ENCODE measurements around the gene ABTB1. TPM values are rescaled to one million over a fixed set of nuclear protein-coding genes. Genes with fewer than 3 reads are reported as not detected.

The ABTB1 gene
- total and polyA plus RNA-seq, 9 of the 15 experiments (the other 6 are each of a cell fraction or from before 2014, with no cell fraction given): 0.04 to 2.3 (median 0.55) TPM; not detected in 1

GRCh38 chr3:127729556-127730056 is 56.9 kb downstream of the ABTB1 start (continued):
- TF ChIP-seq BACH1 (tag; IDR thresholded peaks at IDR 0.05) (0 out of 2 replicates have a peak, but pooled peaks have one; percentile 23), FOXA3 (CRISPR knock-in tag; conservative IDR thresholded peaks at IDR 0.05 in 1 of 2, IDR thresholded peaks at IDR 0.05 in 1 of 2) (no peak), JUNB (CRISPR knock-in tag; conservative IDR thresholded peaks at IDR 0.05) (no peak), NR4A1 (CRISPR knock-in tag; IDR thresholded peaks at IDR 0.05) (no peak), NR4A1 (tag; IDR thresholded peaks at IDR 0.05) (no peak), STAT6 (CRISPR knock-in tag; IDR thresholded peaks at IDR 0.05) (no peak), ZNF24 (IDR thresholded peaks at IDR 0.05) (peak; percentile 92), MAFG (tag; conservative IDR thresholded peaks at IDR 0.05) (peak; percentile 91)

GRCh38 chr3:127730171-127730570 is 57.4 kb downstream of the ABTB1 start:
- TF ChIP-seq PKNOX1 (IDR thresholded peaks at IDR 0.05) (no peak), NCOA2 (IDR thresholded peaks at IDR 0.05; ENCODE audit: partially characterized antibody in 2 of 2) (no peak)
- no peak for FAIRE-seq
- Histone ChIP-seq H3K36me3 (ENCODE audit: control insufficient read depth, insufficient read depth, low read length) (no peaks in the 10 kb centered on the region), H4K20me1 (replicated peaks; ENCODE audit: control insufficient read depth, insufficient read depth, low read length) (no peaks in the 10 kb centered on the region), H3K79me2 (ENCODE audit: control insufficient read depth, insufficient read depth, low read length) (no peaks in the 10 kb centered on the region), H3K9ac (ENCODE audit: insufficient read depth in 1 of 2, low read depth in 2 of 2, low read length in 2 of 2) (no peak overlapping the region), H3K4me1 (replicated peaks in 1 of 2; ENCODE audit: control insufficient read depth in 2 of 2, insufficient read depth in 2 of 2, low read length in 2 of 2) (peaks cover 13 to 28% of the 10 kb centered on the region in 2 experiments; a peak in 4 of 5 replicates), H3K27me3 (ENCODE audit: control insufficient read depth in 2 of 2, insufficient read depth in 2 of 2, low read length in 2 of 2) (peaks cover 0 to 11% of the 10 kb centered on the region in 2 experiments; a peak in 2 of 5 replicates), H3K27ac (ENCODE audit: extremely low read depth, low read depth, low read length) (no peak overlapping the region), H3K9me3 (replicated peaks; ENCODE audit: control insufficient read depth, insufficient read depth, low read depth, low read length) (no peaks in the 10 kb centered on the region), H3K4me2 (ENCODE audit: insufficient read depth, low read length) (no peak overlapping the region), H2AFZ (ENCODE audit: low read depth, low read length) (no peak overlapping the region), H3K4me3 (no peak overlapping the region), H3K9me1 (ENCODE audit: control insufficient read depth, insufficient read depth, low read length) (no peaks in the 10 kb centered on the region)
- no peak for DNase-seq (ENCODE audit: extremely low read depth in 1 of 4, low spot score in 3 of 4)
- in situ Hi-C loops (cut with MboI) (no loop called here), intact Hi-C loops (cut with micrococcal nuclease) (no loop called here)
- no TSS peak for BruUV-seq (replicated peaks)
- ChIA-PET CTCF (ENCODE audit: low intra/inter-chr PET ratio) (no interaction called here), POLR2A (interaction anchor here (0.6 kb wide), 1 partner anchor 136 kb away, joined by 4 read pairs; no protein-coding TSS in a partner anchor)
- no peak for ATAC-seq
- 42% methylated on average over 8 of the region's 8 CpGs for WGBS (ENCODE audit: insufficient coverage, low coverage, missing lambda C conversion rate)

Measured in K562 (cell line).